ENCODE measurements around the gene SNTG2.

Gene SNTG2

GRCh38 chr2:981258-981657 is 30.6 kb downstream of the SNTG2 start:
- TF ChIP-seq CTCF (IDR thresholded peaks at IDR 0.05; ENCODE audit: low read depth, low read length), result no peak

GRCh38 chr2:981759-982158 is 31.1 kb downstream of the SNTG2 start:
- no peak for TF ChIP-seq CTCF (IDR thresholded peaks at IDR 0.05; ENCODE audit: low read depth, low read length)
- no peak for DNase-seq (ENCODE audit: extremely low read depth, low read depth)

More at GRCh38 chr2:981258-981657, 30.6 kb downstream of the SNTG2 start:
- no peak for DNase-seq (ENCODE audit: extremely low read depth, low read depth)

GRCh38 chr2:985317-985898 is 34.8 kb downstream of the SNTG2 start:
- TF ChIP-seq CTCF (IDR thresholded peaks at IDR 0.05; ENCODE audit: low read depth, low read length), result no peak
- DNase-seq (ENCODE audit: extremely low read depth, low read depth), result no peak

GRCh38 chr2:987789-988188 is 37.1 kb downstream of the SNTG2 start:
- DNase-seq (ENCODE audit: extremely low read depth, low read depth), result no peak
- no peak for TF ChIP-seq CTCF (IDR thresholded peaks at IDR 0.05; ENCODE audit: low read depth, low read length)

- no peak for DNase-seq (ENCODE audit: extremely low read depth, low read depth)
- TF ChIP-seq CTCF (IDR thresholded peaks at IDR 0.05; ENCODE audit: low read depth, low read length), result no peak
Observed at GRCh38 chr2:989781-990467, 39.3 kb downstream of the SNTG2 start.

- TF ChIP-seq CTCF (IDR thresholded peaks at IDR 0.05; ENCODE audit: low read depth, low read length), result no peak
- no peak for DNase-seq (ENCODE audit: extremely low read depth, low read depth)
Observed at GRCh38 chr2:990970-991369, 40.3 kb downstream of the SNTG2 start.

GRCh38 chr2:1002350-1002749 is 51.7 kb downstream of the SNTG2 start:
- TF ChIP-seq CTCF (IDR thresholded peaks at IDR 0.05; ENCODE audit: low read depth, low read length), result no peak
- no peak for DNase-seq (ENCODE audit: extremely low read depth, low read depth)
